OCI-LY3 (cell line): ENCODE results near the gene UGT2B7.

Source experiments
- H2AFZ ChIP-seq: fragments of 200-600, 300-600 bp; shearing (Covaris generic); 2 replicates; pipeline ENCODE4 v1.6.0; 2014; ENCODE audit warnings: antibody characterized with exemption, low read depth, low read length
- H3K27ac ChIP-seq: fragments of 200-600, 300-600 bp; sonication (generic); 2 replicates; pipeline ENCODE4 v1.5.1; 2014; ENCODE audit warnings: mild to moderate bottlenecking, low read length, moderate library complexity, mixed read lengths
- H3K27me3 ChIP-seq: fragments of 200-600, 300-600 bp; sonication (generic); 2 replicates; pipeline ENCODE4 v1.6.1; 2014; ENCODE audit warnings: low read depth, low read length, mixed read lengths
- H3K36me3 ChIP-seq: fragments of 200-600, 300-600 bp; sonication (generic); replicated peaks from 2 replicates; pipeline ENCODE3; 2014; ENCODE audit warnings: low read depth, low read length, mixed read lengths
- H3K4me1 ChIP-seq: fragments of 300-600, 200-600 bp; sonication (generic); 2 replicates; pipeline ENCODE4 v1.6.1; 2014; ENCODE audit warnings: low read length, mixed read lengths
- H3K4me2 ChIP-seq: fragments of 200-600, 300-600 bp; sonication (generic); 2 replicates; pipeline ENCODE4 v1.6.1; 2014; ENCODE audit warnings: low read length, mixed read lengths
- H3K4me3 ChIP-seq: fragments of 300-600, 200-600 bp; sonication (generic); 2 replicates; pipeline ENCODE4 v1.5.1; 2014; ENCODE audit warnings: antibody characterized with exemption, mild to moderate bottlenecking, low read length, moderate library complexity
- H3K79me2 ChIP-seq: fragments of 300-600, 200-600 bp; shearing (Covaris generic); 2 replicates; pipeline ENCODE4 v1.6.1; 2014; ENCODE audit warnings: mild to moderate bottlenecking, low read length, mixed read lengths
- H3K9ac ChIP-seq: fragments of 300-600, 200-600 bp; shearing (Covaris generic); 2 replicates; pipeline ENCODE4 v1.6.0; 2014; ENCODE audit warnings: mild to moderate bottlenecking, low read length, moderate library complexity
- H3K9me3 ChIP-seq: fragments of 200-600, 300-600 bp; shearing (Covaris generic); 2 replicates; pipeline ENCODE4 v1.6.1; 2014; ENCODE audit warnings: low read length, mixed read lengths; ENCODE audit not compliant: insufficient read depth
- H4K20me1 ChIP-seq: fragments of 200-600, 300-600 bp; sonication (generic); 2 replicates; pipeline ENCODE4 v1.6.1; 2016; ENCODE audit warnings: low read length, mixed read lengths; ENCODE audit not compliant: insufficient read depth
- EZH2phosphoT487 ChIP-seq: fragments of 200-600 bp; shearing (Covaris generic); IDR thresholded peaks from 2 replicates; pipeline ENCODE4 v1.6.1; 2018; ENCODE audit warnings: antibody characterized with exemption, mixed run types, low read depth
- TF ChIP-seq, protein P1 (sequence below): fragments of 200-600, 300-600 bp; sonication (generic); IDR thresholded peaks from 2 replicates; pipeline ENCODE4 v1.5.1; 2014; ENCODE audit warnings: antibody characterized with exemption, low read length, low read depth

Gene UGT2B7

DNA sequence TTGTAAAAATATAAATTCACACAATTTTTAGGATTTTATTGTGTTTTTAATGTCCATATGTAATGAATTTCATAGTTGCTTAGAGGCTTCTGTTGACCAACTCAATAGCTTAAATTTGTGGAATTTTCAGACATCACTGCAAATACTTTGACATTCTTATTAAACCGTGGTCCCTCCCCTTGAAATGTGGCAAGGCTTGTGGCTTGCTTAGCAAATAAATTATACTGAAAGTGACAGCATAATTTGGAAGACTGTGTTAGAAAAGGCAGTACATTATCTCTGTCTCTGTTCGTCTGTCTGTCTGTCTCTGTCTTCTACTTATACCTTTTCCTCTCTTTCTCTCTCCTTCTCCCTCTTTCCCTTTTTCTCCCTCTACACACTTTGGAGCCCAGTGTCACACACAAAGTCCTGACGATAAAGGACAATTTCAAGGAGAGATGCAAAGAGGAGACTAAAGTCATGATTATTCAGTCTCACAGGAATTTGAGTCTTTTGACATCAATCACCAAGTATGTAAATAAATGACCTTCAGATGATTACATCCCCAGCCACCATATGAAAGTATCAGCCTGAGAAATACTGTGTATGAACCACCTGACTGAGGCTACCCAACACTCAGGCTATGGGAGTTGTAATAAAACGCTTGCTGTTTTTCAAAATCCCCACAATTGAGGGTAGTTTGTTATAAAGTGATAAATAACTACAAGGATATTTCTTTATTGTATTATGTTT is 21.0 kb upstream of the UGT2B7 start:
- TF ChIP-seq, protein P1, sequence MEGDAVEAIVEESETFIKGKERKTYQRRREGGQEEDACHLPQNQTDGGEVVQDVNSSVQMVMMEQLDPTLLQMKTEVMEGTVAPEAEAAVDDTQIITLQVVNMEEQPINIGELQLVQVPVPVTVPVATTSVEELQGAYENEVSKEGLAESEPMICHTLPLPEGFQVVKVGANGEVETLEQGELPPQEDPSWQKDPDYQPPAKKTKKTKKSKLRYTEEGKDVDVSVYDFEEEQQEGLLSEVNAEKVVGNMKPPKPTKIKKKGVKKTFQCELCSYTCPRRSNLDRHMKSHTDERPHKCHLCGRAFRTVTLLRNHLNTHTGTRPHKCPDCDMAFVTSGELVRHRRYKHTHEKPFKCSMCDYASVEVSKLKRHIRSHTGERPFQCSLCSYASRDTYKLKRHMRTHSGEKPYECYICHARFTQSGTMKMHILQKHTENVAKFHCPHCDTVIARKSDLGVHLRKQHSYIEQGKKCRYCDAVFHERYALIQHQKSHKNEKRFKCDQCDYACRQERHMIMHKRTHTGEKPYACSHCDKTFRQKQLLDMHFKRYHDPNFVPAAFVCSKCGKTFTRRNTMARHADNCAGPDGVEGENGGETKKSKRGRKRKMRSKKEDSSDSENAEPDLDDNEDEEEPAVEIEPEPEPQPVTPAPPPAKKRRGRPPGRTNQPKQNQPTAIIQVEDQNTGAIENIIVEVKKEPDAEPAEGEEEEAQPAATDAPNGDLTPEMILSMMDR: no peak
- no peak for TF ChIP-seq EZH2phosphoT487
- H3K79me2 ChIP-seq: no peaks in the 10 kb centered on the region
- no peaks in the 10 kb centered on the region for H3K4me1 ChIP-seq
- no peak overlapping the region for H3K4me3 ChIP-seq
- H2AFZ ChIP-seq: no peak overlapping the region
- H3K9ac ChIP-seq: no peak overlapping the region
- no peaks in the 10 kb centered on the region for H4K20me1 ChIP-seq
- H3K27ac ChIP-seq: no peak overlapping the region
- no peaks in the 10 kb centered on the region for H3K27me3 ChIP-seq
- H3K36me3 ChIP-seq: no peaks in the 10 kb centered on the region
- no peak overlapping the region for H3K4me2 ChIP-seq
- no peaks in the 10 kb centered on the region for H3K9me3 ChIP-seq

DNA sequence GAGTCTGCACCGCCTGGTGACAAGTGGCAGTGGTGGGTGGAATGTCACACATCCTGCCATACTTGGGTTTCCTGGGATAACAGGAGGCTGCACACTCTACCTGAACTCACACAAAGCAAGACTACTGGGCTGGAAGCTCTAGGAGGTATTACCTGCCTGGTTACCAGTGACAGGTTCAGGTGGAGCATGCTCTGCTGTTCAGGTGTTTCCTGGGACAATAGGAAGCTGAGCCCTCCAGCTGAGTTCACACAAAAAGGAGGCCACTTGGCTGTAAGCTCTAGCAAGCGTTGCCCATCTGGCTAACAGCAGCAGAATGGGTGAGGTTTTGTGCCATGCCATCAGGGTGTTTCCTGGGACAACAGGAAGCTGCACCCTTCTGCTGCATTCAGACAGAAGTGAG is 17.4 kb upstream of the UGT2B7 start:
- Histone ChIP-seq H3K79me2 (no peaks in the 10 kb centered on the region), H3K4me1 (no peaks in the 10 kb centered on the region), H3K27ac (no peak overlapping the region), H3K4me3 (no peak overlapping the region), H3K4me2 (no peak overlapping the region), H3K9ac (no peak overlapping the region), H4K20me1 (no peaks in the 10 kb centered on the region), H3K36me3 (no peaks in the 10 kb centered on the region), H3K27me3 (no peaks in the 10 kb centered on the region), H2AFZ (no peak overlapping the region), H3K9me3 (no peaks in the 10 kb centered on the region)
- no peak for TF ChIP-seq EZH2phosphoT487
- TF ChIP-seq, protein P1: no peak

GRCh38 chr4:69088473-69088872 is 7.8 kb upstream of the UGT2B7 start:
- no peaks in the 10 kb centered on the region for H3K27me3 ChIP-seq
- no peaks in the 10 kb centered on the region for H3K4me1 ChIP-seq
- H3K9me3 ChIP-seq: no peaks in the 10 kb centered on the region; the same call in 1 of the 2 replicates
- no peak overlapping the region for H3K9ac ChIP-seq
- H2AFZ ChIP-seq: no peak overlapping the region
- H3K4me3 ChIP-seq: no peak overlapping the region
- H3K27ac ChIP-seq: no peak overlapping the region
- no peaks in the 10 kb centered on the region for H4K20me1 ChIP-seq
- TF ChIP-seq, protein P1: no peak
- TF ChIP-seq EZH2phosphoT487: no peak
- H3K4me2 ChIP-seq: no peak overlapping the region
- H3K79me2 ChIP-seq: no peaks in the 10 kb centered on the region
- no peaks in the 10 kb centered on the region for H3K36me3 ChIP-seq

DNA sequence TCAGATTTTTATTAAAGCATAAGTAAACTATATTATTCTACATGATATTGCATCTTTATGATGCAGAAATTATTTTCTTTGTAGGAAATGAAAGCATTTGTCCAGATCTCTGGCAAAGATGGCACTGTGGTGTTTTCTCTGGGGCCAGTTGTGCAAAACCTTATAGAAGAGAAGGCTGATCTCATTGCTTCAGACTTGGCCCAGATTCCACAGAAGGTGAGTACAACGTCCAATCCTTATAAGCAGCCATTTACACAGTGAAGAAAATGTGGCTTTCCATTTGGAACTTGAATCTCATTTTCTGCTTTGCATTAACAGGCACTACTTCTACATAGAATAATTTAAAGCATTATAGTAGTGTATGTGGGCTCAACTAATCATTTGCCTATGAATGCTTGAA is 6.9 kb upstream of the UGT2B7 start:
- Histone ChIP-seq H3K4me1 (no peaks in the 10 kb centered on the region), H3K4me3 (no peak overlapping the region), H3K4me2 (no peak overlapping the region), H3K27ac (no peak overlapping the region), H3K36me3 (no peaks in the 10 kb centered on the region), H3K79me2 (no peaks in the 10 kb centered on the region), H2AFZ (no peak overlapping the region), H3K9me3 (no peaks in the 10 kb centered on the region; the same call in 1 of the 2 replicates), H4K20me1 (no peaks in the 10 kb centered on the region), H3K27me3 (no peaks in the 10 kb centered on the region), H3K9ac (no peak overlapping the region)
- no peak for TF ChIP-seq EZH2phosphoT487
